ENCODE results near the gene LAMC3. TPM values are rescaled to one million over a fixed set of nuclear protein-coding genes. Genes with fewer than 3 reads are reported as not detected.
A peak's percentile ranks its signal among the peaks of the same experiment; 100 is the strongest.
"Not testable (repeated sequence)": the region's sequence is repeated elsewhere in the genome, so short reads cannot be mapped to it uniquely, and the experiment has no call there.

LAMC3 gene
- total RNA-seq, 1 donor from 2014 or later, result 30.1 TPM

GRCh38 chr9:130997925-130998596, 10.9 kb upstream of the LAMC3 start:
- Mint-ChIP-seq H3K4me1 (ENCODE audit: unreplicated experiment) (no peaks in the 10 kb centered on the region), H3K9me3 (ENCODE audit: unreplicated experiment) (no peaks in the 10 kb centered on the region), H3K27ac (ENCODE audit: unreplicated experiment) (no peak overlapping the region), H3K4me3 (ENCODE audit: unreplicated experiment) (no peak overlapping the region), H3K36me3 (ENCODE audit: low read depth, unreplicated experiment) (no peaks in the 10 kb centered on the region), H3K27me3 (ENCODE audit: unreplicated experiment) (peaks cover 9% of the 10 kb centered on the region)
- peak; percentile 90 for TF ChIP-seq CTCF (IDR thresholded peaks at IDR 0.05; ENCODE audit: unreplicated experiment)
- peak; percentile 92 for DNase-seq (ENCODE audit: low spot score)

- no peaks in the 10 kb centered on the region for H3K4me1 Mint-ChIP-seq (ENCODE audit: unreplicated experiment)
- peak overlapping the region; percentile 16 for H3K4me3 Mint-ChIP-seq (ENCODE audit: unreplicated experiment)
- H3K27me3 Mint-ChIP-seq (ENCODE audit: unreplicated experiment), result peaks cover 9% of the 10 kb centered on the region
- peak overlapping the region; percentile 52 for H3K27ac Mint-ChIP-seq (ENCODE audit: unreplicated experiment)
- TF ChIP-seq CTCF (IDR thresholded peaks at IDR 0.05; ENCODE audit: unreplicated experiment), result no peak
- no peaks in the 10 kb centered on the region for H3K36me3 Mint-ChIP-seq (ENCODE audit: low read depth, unreplicated experiment)
- H3K9me3 Mint-ChIP-seq (ENCODE audit: unreplicated experiment), result no peaks in the 10 kb centered on the region
- DNase-seq (ENCODE audit: low spot score), result no peak
These were observed 10.3 kb upstream of the LAMC3 start for GRCh38 chr9:130998597-130999244.

- H3K27me3 Mint-ChIP-seq (ENCODE audit: unreplicated experiment), result peaks cover 9% of the 10 kb centered on the region
- H3K4me3 Mint-ChIP-seq (ENCODE audit: unreplicated experiment), result peak overlapping the region; percentile 16
- TF ChIP-seq CTCF (IDR thresholded peaks at IDR 0.05; ENCODE audit: unreplicated experiment), result no peak
- no peaks in the 10 kb centered on the region for H3K36me3 Mint-ChIP-seq (ENCODE audit: low read depth, unreplicated experiment)
- peak overlapping the region; percentile 52 for H3K27ac Mint-ChIP-seq (ENCODE audit: unreplicated experiment)
- DNase-seq (ENCODE audit: low spot score), result no peak
- H3K9me3 Mint-ChIP-seq (ENCODE audit: unreplicated experiment), result no peaks in the 10 kb centered on the region
- no peaks in the 10 kb centered on the region for H3K4me1 Mint-ChIP-seq (ENCODE audit: unreplicated experiment)
These were observed 9.7 kb upstream of the LAMC3 start for GRCh38 chr9:130999245-130999623.

- not testable (repeated sequence) for H3K4me3 Mint-ChIP-seq (ENCODE audit: unreplicated experiment); H3K9me3 Mint-ChIP-seq (ENCODE audit: unreplicated experiment); H3K27ac Mint-ChIP-seq (ENCODE audit: unreplicated experiment); DNase-seq (ENCODE audit: low spot score); H3K4me1 Mint-ChIP-seq (ENCODE audit: unreplicated experiment); H3K27me3 Mint-ChIP-seq (ENCODE audit: unreplicated experiment); H3K36me3 Mint-ChIP-seq (ENCODE audit: low read depth, unreplicated experiment)
These were observed 8.4 kb upstream of the LAMC3 start for GRCh38 chr9:131000526-131000925.

- no peaks in the 10 kb centered on the region for H3K36me3 Mint-ChIP-seq (ENCODE audit: low read depth, unreplicated experiment)
- H3K4me3 Mint-ChIP-seq (ENCODE audit: unreplicated experiment), result no peak overlapping the region
- no peak for DNase-seq (ENCODE audit: low spot score)
- H3K4me1 Mint-ChIP-seq (ENCODE audit: unreplicated experiment), result no peaks in the 10 kb centered on the region
- TF ChIP-seq CTCF (IDR thresholded peaks at IDR 0.05; ENCODE audit: unreplicated experiment), result no peak
- no peaks in the 10 kb centered on the region for H3K27me3 Mint-ChIP-seq (ENCODE audit: unreplicated experiment)
- H3K9me3 Mint-ChIP-seq (ENCODE audit: unreplicated experiment), result no peaks in the 10 kb centered on the region
- H3K27ac Mint-ChIP-seq (ENCODE audit: unreplicated experiment), result no peak overlapping the region
These were observed 8.0 kb upstream of the LAMC3 start for GRCh38 chr9:131001021-131001420.
